ENCODE data around the gene BAHCC1.

Gene BAHCC1

DNA sequence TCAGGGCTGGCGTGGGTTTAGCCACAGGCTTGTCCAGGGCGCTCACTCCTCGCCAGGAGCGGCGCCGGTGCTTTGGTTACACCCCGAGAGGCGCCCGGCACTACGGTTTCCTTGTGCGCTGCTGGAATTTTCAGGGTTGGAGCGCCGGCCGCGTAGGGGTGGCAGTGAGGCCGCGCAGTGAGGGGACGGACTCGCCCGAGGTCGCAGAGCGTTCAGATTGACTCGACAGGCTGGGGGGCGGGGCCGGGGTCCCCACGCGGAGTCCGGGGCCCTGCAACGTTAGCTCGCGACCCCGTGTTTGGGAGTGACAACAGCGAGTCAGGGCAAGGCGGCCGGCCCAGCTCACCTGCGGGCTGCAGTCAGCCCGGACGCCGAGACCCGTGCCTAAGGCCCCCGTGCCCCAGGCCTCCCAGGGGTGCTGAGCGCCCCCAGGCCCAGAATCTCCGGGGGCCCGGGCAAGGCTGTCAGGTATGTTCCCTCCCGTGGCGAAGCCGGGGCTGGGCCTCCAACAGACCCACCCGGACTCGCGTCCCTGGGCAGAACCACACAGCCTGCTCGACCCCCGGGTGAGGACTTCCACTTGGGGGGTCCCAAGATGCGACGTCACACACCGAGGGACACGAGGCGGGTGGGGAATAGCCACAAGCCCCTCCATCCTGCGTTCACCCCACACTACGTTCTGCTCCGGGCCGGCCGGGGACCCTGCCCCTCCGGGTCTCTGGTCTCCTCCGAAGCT is 118.7 kb downstream of the BAHCC1 start (continued):
- TF ChIP-seq ZBTB6 (tag by site-specific recombination; IDR thresholded peaks at IDR 0.05): no peak
- no peak for TF ChIP-seq ZNF350 (tag by site-specific recombination; IDR thresholded peaks at IDR 0.05)
- TF ChIP-seq ZNF530 (tag by site-specific recombination; IDR thresholded peaks at IDR 0.05; ENCODE audit: low read depth): no peak
- TF ChIP-seq ZSCAN16 (tag by site-specific recombination; IDR thresholded peaks at IDR 0.05): 0 out of 2 replicates have a peak, but pooled peaks have one; percentile 29
- TF ChIP-seq ZNF221 (tag by site-specific recombination; IDR thresholded peaks at IDR 0.05; ENCODE audit: borderline replicate concordance): no peak
- no peak for TF ChIP-seq ZNF433 (tag by site-specific recombination; IDR thresholded peaks at IDR 0.05; ENCODE audit: low read depth)
- no peak for TF ChIP-seq ZNF155 (tag by site-specific recombination; IDR thresholded peaks at IDR 0.05)
- no peak for TF ChIP-seq ZNF214 (tag by site-specific recombination; IDR thresholded peaks at IDR 0.05; ENCODE audit: borderline replicate concordance)
- TF ChIP-seq, protein P1, sequence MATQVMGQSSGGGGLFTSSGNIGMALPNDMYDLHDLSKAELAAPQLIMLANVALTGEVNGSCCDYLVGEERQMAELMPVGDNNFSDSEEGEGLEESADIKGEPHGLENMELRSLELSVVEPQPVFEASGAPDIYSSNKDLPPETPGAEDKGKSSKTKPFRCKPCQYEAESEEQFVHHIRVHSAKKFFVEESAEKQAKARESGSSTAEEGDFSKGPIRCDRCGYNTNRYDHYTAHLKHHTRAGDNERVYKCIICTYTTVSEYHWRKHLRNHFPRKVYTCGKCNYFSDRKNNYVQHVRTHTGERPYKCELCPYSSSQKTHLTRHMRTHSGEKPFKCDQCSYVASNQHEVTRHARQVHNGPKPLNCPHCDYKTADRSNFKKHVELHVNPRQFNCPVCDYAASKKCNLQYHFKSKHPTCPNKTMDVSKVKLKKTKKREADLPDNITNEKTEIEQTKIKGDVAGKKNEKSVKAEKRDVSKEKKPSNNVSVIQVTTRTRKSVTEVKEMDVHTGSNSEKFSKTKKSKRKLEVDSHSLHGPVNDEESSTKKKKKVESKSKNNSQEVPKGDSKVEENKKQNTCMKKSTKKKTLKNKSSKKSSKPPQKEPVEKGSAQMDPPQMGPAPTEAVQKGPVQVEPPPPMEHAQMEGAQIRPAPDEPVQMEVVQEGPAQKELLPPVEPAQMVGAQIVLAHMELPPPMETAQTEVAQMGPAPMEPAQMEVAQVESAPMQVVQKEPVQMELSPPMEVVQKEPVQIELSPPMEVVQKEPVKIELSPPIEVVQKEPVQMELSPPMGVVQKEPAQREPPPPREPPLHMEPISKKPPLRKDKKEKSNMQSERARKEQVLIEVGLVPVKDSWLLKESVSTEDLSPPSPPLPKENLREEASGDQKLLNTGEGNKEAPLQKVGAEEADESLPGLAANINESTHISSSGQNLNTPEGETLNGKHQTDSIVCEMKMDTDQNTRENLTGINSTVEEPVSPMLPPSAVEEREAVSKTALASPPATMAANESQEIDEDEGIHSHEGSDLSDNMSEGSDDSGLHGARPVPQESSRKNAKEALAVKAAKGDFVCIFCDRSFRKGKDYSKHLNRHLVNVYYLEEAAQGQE (tag by site-specific recombination; IDR thresholded peaks at IDR 0.05): no peak
- peak; percentile 12; the same call in 1 of the 2 replicates for TF ChIP-seq SCRT2 (tag by site-specific recombination; IDR thresholded peaks at IDR 0.05)
- TF ChIP-seq ZNF394 (tag by site-specific recombination; IDR thresholded peaks at IDR 0.05; ENCODE audit: borderline replicate concordance): no peak; the same call in 1 of the 2 replicates
- TF ChIP-seq, protein P2, sequence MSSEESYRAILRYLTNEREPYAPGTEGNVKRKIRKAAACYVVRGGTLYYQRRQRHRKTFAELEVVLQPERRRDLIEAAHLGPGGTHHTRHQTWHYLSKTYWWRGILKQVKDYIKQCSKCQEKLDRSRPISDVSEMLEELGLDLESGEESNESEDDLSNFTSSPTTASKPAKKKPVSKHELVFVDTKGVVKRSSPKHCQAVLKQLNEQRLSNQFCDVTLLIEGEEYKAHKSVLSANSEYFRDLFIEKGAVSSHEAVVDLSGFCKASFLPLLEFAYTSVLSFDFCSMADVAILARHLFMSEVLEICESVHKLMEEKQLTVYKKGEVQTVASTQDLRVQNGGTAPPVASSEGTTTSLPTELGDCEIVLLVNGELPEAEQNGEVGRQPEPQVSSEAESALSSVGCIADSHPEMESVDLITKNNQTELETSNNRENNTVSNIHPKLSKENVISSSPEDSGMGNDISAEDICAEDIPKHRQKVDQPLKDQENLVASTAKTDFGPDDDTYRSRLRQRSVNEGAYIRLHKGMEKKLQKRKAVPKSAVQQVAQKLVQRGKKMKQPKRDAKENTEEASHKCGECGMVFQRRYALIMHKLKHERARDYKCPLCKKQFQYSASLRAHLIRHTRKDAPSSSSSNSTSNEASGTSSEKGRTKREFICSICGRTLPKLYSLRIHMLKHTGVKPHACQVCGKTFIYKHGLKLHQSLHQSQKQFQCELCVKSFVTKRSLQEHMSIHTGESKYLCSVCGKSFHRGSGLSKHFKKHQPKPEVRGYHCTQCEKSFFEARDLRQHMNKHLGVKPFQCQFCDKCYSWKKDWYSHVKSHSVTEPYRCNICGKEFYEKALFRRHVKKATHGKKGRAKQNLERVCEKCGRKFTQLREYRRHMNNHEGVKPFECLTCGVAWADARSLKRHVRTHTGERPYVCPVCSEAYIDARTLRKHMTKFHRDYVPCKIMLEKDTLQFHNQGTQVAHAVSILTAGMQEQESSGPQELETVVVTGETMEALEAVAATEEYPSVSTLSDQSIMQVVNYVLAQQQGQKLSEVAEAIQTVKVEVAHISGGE (tag by site-specific recombination; conservative IDR thresholded peaks at IDR 0.05; ENCODE audit: low read depth): no peak; the same call in 1 of the 2 replicates
- TF ChIP-seq ZNF23 (tag by site-specific recombination; IDR thresholded peaks at IDR 0.05; ENCODE audit: borderline replicate concordance): no peak
- TF ChIP-seq, protein P3, sequence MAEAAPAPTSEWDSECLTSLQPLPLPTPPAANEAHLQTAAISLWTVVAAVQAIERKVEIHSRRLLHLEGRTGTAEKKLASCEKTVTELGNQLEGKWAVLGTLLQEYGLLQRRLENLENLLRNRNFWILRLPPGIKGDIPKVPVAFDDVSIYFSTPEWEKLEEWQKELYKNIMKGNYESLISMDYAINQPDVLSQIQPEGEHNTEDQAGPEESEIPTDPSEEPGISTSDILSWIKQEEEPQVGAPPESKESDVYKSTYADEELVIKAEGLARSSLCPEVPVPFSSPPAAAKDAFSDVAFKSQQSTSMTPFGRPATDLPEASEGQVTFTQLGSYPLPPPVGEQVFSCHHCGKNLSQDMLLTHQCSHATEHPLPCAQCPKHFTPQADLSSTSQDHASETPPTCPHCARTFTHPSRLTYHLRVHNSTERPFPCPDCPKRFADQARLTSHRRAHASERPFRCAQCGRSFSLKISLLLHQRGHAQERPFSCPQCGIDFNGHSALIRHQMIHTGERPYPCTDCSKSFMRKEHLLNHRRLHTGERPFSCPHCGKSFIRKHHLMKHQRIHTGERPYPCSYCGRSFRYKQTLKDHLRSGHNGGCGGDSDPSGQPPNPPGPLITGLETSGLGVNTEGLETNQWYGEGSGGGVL (tag by site-specific recombination; IDR thresholded peaks at IDR 0.05): no peak
- TF ChIP-seq ZNF561 (tag by site-specific recombination; IDR thresholded peaks at IDR 0.05; ENCODE audit: borderline replicate concordance): peak; percentile 60; the same call in 1 of the 2 replicates
- no peak for TF ChIP-seq ZNF777 (tag by site-specific recombination; IDR thresholded peaks at IDR 0.05; ENCODE audit: borderline replicate concordance)
- TF ChIP-seq WT1 (tag by site-specific recombination; IDR thresholded peaks at IDR 0.05): no peak
- no peak for TF ChIP-seq ZNF24 (tag by site-specific recombination; IDR thresholded peaks at IDR 0.05)
- TF ChIP-seq ZFP37 (tag by site-specific recombination; IDR thresholded peaks at IDR 0.05): peak; percentile 31; the same call in 1 of the 2 replicates
- TF ChIP-seq ZNF660 (tag by site-specific recombination; IDR thresholded peaks at IDR 0.05): no peak
- TF ChIP-seq ZNF629 (tag by site-specific recombination; IDR thresholded peaks at IDR 0.05): peak; percentile 85
- TF ChIP-seq ZNF416 (tag by site-specific recombination; IDR thresholded peaks at IDR 0.05): no peak
- no peak for TF ChIP-seq ZNF138 (tag by site-specific recombination; IDR thresholded peaks at IDR 0.05; ENCODE audit: borderline replicate concordance)
- TF ChIP-seq ZNF585B (tag by site-specific recombination; IDR thresholded peaks at IDR 0.05): no peak
- no peak for TF ChIP-seq RBAK (tag by site-specific recombination; IDR thresholded peaks at IDR 0.05)
- TF ChIP-seq FEZF1 (tag by site-specific recombination; IDR thresholded peaks at IDR 0.05): no peak
- no peak for TF ChIP-seq ZNF366 (tag by site-specific recombination; conservative IDR thresholded peaks at IDR 0.05)
- no peak for TF ChIP-seq ZNF76 (tag by site-specific recombination; IDR thresholded peaks at IDR 0.05; ENCODE audit: borderline replicate concordance, low read depth)

All from HEK293 (cell line).